Measurements from ENCODE around the gene FTCD.

Gene FTCD

DNA sequence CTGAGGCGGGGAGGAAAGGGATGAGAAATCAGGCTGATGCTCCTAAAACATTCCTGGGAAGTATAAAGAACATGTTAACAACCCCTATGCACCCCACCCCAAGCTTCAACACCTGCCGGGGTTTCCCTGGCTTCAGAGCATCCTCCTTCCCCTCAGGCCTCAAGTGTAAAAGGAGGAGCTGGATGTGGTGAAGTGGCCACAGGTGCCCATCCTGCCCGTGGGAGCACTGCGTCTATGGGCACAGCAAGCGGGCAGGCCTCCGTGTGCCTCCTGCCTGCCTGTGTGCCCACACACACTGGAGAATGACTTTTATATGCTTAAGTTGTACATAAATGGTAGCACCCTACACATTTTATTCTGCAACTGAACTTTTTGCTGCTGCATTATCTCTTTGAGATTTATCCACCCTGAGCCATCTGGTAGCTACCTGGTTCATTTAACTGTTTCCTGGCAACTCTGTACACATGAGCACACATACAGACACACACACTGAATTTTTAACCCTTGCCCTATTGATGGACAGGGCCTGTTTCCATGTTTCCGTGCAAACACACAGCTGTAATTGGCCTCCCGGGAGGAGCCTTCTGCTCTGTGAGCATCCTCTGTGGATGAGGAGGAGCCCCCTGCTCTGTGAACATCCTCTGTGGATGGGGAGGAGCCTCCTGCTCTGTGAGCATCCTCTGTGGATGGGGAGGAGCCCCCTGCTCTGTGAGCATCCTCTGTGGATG is 13.4 kb upstream of the FTCD start:
- H3K4me3 ChIP-seq (ENCODE audit: low read length), result no peak overlapping the region
- no peak for TF ChIP-seq ZNF274 (IDR thresholded peaks at IDR 0.05; ENCODE audit: low read depth, low read length)

DNA sequence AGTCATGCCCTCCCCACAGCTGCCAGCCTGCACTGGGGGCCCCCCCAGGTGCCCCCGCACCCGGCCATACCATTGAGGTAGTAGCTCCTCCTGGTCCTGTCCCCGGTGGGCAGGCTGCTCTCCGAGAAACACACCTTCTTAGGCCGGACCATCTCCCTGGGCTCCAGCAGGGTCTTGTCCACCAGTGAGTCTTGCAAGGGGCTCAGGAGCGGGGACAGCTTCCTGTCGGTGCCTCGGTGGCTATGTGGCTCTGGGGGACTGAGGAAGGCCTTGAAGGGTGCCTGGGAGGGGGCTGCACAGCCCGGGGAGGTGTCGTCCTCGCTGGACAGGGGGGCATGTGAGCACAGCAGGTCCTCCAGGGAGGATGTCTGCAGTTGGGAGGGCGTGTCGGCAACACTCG is 12.9 kb upstream of the FTCD start:
- TF ChIP-seq ZNF274 (IDR thresholded peaks at IDR 0.05; ENCODE audit: low read depth, low read length), result no peak
- no peak overlapping the region for H3K4me3 ChIP-seq (ENCODE audit: low read length)

DNA sequence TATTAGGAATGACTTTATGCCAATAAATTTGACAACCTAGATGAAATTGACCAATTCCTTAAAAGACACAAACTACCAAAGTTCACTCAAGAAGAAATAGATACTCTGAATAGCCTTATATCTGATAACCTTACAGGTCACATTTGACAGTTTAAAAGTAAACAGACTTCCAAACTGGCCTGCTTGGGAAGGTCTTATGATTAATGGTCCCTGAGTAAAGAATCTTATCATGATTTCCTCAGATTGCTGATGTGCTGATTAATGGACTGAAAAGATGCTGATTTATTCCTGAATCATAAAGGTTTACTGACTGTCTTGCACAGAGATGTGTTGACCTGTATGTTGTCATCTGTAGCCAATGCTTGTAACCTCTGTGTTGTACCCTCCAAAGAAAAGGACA is 9.7 kb upstream of the FTCD start:
- H3K4me3 ChIP-seq (ENCODE audit: low read length), result no peak overlapping the region
- TF ChIP-seq ZNF274 (IDR thresholded peaks at IDR 0.05; ENCODE audit: low read depth, low read length), result no peak

DNA sequence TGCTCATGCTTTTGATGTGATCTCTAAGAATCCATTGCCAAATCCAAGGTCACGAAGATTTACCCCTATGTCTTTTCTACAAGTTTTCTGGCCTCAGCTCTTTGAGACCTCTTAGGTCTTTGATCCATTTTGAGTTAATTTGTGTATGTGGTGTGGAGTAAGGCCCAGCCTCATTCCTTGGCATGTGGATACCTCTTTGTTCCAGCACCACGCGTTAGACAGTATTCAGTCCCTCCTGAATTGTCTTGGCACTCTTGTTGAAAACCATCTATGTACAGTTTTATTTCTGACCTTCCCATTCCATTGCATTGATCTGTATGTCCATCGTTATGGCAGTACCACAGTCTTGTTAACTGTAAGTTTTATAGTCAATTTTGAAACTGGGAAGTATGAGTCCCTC is 8.0 kb upstream of the FTCD start:
- TF ChIP-seq ZNF274 (IDR thresholded peaks at IDR 0.05; ENCODE audit: low read depth, low read length), result no peak
- no peak overlapping the region for H3K4me3 ChIP-seq (ENCODE audit: low read length)

DNA sequence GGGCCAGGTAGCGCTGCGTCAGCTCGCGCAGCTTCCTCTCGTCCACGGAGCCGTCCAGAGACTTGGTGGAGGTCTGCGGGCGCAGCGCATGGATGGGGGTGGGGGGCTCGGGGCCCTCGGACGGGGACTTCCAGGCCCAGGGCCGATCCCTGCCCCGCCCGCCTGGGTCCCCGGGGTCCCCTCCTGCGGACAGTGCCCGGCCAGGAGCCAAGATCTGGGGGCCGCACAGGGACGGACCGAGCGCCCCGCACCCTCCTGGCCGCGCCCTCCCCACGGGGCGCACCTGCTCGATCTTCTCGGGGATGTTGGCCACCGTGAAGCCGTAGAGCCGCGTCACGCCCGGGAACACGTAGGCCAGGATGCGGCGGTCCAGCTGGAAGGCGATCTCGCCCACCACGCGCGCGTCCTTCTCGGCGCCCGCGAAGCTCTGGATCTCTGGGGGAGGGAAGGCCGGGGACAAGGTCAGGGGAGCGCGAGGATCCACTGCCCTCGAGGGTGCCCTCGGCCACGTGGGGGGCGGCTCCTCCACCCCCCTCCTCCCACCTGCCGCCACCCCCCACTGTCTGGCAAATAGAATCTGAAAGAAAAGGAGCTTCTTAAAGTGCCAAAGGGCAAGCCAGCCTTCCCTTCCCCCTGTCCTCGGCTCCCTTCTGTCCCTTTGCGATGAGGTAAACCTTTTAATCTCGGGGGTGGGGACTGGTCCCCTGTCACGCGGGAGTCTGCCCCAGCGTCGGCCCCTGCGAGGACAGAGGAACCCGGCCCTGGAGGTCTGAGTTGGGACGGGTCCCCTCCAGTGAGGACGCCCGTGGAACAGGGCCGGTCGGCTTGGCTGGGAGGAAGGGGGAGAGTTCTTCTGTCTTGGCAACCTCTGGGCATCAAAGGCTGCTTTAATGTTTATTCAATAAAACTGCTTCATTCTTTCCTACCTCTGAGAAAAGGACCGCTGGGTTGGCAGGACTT is 6.5 kb upstream of the FTCD start:
- no peak for TF ChIP-seq ZNF274 (IDR thresholded peaks at IDR 0.05; ENCODE audit: low read depth, low read length)
- H3K4me3 ChIP-seq (ENCODE audit: low read length), result no peak overlapping the region

DNA sequence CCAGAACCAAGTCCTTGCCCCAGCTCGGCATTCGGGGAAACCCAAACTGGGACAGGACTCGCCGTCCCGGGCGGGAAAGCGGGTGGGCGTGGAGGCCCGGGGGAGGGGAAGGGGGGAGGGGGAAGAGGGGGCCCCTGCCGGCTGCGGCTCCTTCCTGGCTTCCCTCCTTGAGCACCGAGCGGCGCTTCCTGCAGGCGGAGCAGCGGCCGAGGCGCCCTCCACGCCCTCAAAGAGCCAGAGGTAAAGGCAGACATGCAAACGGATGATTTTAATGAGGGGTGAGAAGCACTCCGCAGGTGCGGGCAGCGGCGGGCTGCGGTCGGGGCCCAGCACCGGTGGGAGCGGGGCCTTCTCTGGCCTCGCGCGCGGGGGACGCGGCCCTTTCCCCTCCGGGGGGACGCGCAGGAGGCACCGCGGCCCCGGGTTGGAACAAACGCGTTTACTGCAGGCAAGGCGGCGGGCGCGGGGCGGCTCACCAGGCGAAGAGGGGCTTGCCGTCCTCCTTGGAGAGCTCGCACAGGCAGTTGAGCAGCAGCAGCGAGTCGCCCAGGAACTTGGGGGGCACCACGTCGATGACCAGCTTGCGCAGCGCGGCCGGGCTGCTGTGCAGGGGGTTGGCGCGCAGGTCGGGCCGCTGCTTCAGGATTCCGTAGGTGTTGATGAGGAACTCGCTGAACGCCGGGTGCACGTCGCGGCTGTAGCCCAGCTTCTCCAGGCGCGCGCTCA is 5.7 kb upstream of the FTCD start:
- no peak for TF ChIP-seq ZNF274 (IDR thresholded peaks at IDR 0.05; ENCODE audit: low read depth, low read length)
- H3K4me3 ChIP-seq (ENCODE audit: low read length), result no peak overlapping the region

DNA sequence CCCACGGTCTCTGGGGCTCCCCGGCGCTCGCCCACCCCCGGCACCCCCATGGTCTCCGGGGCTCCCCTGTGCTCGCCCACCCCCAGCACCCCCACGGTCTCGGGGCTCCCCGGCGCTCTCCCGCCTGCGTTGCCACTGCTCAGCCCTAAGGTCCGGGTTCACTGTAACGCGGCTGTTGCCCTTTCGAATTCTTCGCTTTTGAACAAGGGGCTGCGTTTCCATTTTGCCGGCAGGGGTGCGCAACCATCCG is 5.2 kb upstream of the FTCD start:
- no peak for TF ChIP-seq ZNF274 (IDR thresholded peaks at IDR 0.05; ENCODE audit: low read depth, low read length)
- no peak overlapping the region for H3K4me3 ChIP-seq (ENCODE audit: low read length)

DNA sequence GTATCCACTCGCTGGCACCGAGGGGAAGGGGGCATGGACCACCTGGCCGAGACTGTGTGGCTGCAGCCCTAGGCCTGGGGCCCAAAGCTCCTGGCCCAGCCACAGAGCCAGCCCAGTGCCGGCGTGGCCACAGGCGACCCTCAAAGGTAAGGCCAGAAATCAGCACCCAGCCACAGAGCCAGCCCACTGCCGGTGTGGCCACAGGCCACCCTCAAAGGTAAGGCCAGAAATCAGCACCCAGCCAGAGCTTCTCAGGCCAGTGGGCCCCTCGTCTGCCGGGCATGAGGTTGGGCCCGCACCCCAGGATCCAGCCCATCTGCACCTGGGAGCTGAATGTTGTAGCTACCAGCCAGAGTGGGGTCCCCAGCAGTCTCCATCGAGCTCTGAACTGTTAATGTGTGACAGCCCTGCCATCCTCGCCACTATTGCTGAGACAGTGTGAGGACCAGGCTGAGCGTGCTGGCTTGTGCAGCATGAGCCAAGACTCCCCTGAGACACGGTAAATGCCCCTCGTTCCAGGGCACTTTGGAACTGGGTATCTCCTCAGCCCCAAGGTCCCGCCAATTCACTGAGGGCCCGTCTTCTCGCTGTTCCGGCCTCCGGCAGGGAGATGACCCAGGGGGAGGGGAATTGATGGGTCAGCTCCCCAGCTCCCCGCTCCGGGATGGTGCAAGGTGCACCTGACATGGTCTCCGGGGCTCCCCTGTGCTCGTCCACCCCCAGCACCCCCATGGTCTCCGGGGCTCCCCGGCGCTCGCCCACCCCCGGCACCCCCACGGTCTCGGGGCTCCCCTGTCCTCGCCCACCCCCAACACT is 4.7 kb upstream of the FTCD start:
- no peak for TF ChIP-seq ZNF274 (IDR thresholded peaks at IDR 0.05; ENCODE audit: low read depth, low read length)
- no peak overlapping the region for H3K4me3 ChIP-seq (ENCODE audit: low read length)

DNA sequence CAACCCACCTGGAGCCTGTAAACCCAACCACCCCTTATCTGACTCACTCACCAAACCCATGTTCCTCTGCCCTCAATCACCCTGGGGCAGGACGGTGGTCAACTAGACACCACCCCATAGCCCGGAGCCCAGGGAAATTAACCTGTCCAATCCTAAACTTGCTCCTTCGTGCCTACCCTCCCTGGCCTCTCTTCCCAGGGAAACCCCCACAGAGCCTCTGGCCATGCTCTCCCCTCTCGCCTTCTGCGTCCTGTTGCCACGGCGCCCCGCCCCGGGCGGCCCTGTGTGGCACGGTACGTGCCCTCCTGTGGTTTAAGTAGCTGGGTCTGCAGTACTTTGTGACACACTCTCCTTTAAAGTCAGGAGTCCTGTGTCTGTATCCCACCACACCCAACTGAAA is 4.0 kb upstream of the FTCD start:
- TF ChIP-seq ZNF274 (IDR thresholded peaks at IDR 0.05; ENCODE audit: low read depth, low read length), result no peak
- no peak overlapping the region for H3K4me3 ChIP-seq (ENCODE audit: low read length)

DNA sequence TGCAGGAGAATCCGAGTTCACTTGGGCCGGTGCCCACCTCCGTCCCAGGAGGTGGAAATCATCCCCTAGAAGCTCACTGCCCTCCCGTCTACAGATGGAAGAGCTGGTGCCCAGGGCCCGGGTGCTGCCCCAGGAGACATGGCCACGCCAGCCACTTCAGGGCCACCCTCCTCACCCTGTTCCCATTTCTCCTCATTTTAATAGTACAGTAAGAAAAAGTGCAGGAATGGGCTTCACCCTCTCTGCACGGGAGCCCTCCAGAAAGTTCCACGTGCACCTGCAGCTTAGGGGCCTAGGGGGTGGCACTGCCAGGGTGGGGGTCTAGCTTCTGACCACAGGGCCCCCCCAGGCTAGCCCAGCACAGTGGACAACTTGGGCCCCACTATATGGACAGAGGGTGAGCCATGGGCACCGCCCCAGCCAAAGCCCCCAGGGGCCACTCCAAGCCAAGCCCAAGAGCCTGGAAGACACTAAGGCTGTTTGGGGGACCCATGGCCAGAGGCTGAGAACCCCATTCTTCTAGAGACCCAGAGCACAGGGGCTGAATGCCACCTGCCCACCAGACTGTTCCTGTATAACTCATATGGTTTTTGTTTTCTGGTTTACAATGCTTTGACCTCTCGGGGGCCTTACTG is 3.4 kb upstream of the FTCD start:
- no peak for TF ChIP-seq ZNF274 (IDR thresholded peaks at IDR 0.05; ENCODE audit: low read depth, low read length)
- H3K4me3 ChIP-seq (ENCODE audit: low read length), result no peak overlapping the region

DNA sequence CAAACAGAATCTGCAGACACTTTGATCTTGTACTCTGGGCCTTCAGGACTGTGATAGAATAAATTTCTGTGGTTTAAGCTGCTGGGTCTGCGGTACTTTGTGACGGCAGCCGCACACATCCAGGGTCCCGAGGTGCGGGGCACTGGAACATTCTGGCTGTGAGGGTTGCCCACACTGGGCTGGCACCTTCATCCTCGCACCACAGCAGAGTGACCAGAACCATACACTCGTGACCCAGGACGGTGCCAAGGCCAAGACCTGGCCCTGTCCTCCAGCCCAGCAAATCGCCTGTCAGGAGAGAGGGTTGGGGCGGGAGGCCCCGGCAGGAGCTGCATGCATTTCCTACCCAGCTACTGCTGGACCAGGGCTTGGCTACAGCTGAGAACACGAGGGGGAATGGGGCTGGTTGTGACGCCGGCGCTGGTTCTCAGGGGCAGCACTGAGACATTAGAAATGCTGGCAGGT is 2.6 kb upstream of the FTCD start:
- no peak for TF ChIP-seq ZNF274 (IDR thresholded peaks at IDR 0.05; ENCODE audit: low read depth, low read length)
- no peak overlapping the region for H3K4me3 ChIP-seq (ENCODE audit: low read length)

DNA sequence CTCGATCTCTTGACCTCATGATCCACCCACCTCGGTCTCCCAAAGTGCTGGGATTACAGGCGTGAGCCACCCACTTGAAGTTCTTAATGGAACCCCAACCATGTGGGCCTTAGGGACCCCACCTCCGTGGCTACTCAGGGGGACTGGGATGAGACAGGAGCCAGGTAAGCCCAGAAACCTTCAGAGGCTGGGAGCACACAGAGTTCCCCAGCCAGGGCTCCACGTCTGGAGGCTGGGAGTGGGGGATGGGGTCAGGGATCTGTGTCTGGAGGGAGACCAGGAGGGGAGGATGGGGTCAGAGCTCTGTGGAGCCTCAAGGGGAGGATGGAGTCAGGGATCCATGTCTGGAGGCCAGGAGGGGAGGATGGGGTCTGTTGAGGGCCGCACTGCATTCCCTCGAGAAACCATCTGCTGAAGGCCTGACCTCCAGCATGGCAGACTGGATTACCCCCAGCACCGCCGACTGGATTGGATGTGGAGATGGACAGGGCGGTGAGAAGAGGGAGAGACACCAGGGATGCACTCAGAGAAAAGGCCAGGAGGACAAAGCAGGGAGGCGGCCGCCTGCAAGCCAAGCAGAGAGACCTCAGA is 2.1 kb upstream of the FTCD start:
- H3K4me3 ChIP-seq (ENCODE audit: low read length), result no peak overlapping the region
- no peak for TF ChIP-seq ZNF274 (IDR thresholded peaks at IDR 0.05; ENCODE audit: low read depth, low read length)

DNA sequence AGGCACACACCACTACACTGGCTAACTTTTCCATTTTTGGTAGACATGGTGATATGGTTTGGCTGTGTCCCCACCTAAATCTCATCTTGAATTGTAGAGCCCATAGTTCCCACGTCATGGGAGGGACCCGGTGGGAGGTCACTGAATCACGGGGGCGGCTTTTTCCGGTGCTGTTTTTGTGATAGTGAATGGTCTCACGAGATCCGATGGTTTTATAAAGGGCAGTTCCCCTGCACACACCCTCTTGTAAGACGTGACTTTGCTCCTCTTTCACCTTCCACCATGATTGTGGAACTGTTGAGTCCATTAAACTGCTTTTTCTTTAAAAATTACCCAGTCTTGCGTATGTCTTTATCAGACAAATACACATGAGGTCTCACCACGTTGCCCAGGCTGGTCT is 1.3 kb upstream of the FTCD start:
- TF ChIP-seq ZNF274 (IDR thresholded peaks at IDR 0.05; ENCODE audit: low read depth, low read length), result no peak

More for the DNA sequence above, 1.3 kb upstream of the FTCD start:
- H3K4me3 ChIP-seq (ENCODE audit: low read length), result no peak overlapping the region
